Measurements from ENCODE around the gene LRRK1. TPM values are rescaled to one million over a fixed set of nuclear protein-coding genes. Genes with fewer than 3 reads are reported as not detected.

The LRRK1 gene
- total and polyA plus RNA-seq, 2 of the 13 experiments (the other 11 are each of a cell fraction or from before 2014, with no cell fraction given) = 0.13 to 1.2 TPM

DNA sequence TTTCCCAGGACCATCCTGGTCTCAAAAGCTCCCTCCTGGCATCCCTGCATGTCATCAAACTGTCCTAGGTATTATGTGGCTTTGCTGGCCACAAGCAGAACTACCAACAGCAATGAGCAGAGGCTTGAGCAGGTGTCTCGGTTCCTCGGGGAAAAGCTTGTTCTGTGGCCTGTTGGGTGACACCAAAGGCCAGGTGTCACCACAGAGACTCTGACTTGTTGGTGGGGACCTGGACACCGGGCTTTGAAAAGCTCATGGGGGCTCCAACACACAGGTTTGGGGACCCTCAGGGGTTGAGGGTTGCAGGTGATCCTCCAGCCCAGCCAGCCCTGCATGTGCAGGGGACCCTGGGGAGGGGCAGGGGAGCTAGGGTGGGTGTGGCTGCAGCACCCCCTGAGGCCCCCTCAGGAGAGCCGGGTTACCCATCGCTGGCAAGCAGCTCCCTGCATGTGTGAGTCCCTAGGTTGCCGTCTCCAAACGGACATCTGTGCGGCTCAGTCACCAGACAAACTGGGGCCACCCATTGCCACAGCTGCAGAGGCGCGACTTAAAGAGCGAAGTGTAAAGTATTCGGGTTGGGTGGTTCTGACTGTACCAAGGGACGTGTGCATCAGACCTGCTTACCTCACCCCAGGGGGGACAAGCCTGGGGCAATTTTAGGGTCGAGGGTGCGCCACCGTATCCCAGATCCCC lies 192.6 kb downstream of the LRRK1 start (continued):
- TF ChIP-seq NFATC3 (CRISPR knock-in tag; IDR thresholded peaks at IDR 0.05) (no peak), AGO2 (optimal IDR thresholded peaks at IDR 0.05; ENCODE audit: low read depth, low read length) (no peak), NFIB (CRISPR knock-in tag; IDR thresholded peaks at IDR 0.05; ENCODE audit: borderline replicate concordance) (no peak), MYNN (CRISPR knock-in tag; IDR thresholded peaks at IDR 0.05; ENCODE audit: low read depth) (no peak)

DNA sequence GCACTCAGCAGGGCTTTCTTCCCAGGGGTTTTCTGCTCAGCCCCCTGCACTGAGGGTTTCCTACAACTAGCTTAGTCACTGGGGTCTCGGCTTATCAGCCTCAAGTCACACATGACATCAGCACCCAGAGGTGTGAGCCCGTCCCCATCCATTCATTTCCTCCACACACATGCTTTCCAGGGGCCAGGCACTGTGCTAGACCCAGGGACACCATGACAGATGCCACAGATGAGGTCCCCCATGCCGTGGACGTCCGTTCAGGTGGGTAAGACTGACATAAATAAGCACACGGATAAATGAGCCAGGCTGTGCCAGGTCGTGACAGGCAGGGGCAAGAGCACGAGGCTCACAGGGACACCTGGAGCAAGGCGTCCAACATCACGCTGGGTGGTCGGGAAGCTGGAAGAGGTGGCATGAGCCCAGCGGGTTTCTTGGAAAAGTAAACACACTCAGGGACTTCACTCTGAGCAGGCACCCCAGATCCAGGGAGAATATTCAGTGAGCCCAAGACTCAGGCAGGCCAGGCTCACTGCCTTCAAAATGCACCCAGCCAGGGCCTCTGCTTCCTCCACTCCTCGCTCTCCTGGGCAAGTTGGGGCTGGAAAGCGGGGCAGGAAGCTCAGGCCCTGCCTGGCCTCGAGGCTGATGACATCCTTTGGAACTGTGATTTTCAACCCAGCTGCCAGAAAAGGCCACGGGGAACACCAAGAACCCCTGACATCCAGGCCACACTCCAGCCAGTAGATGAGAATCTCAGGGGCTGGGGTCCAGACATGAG lies 193.4 kb downstream of the LRRK1 start:
- Histone ChIP-seq H3K27ac (ENCODE audit: extremely low read length, insufficient read depth, low read length) (no peak overlapping the region), H3K4me2 (ENCODE audit: low read depth, low read length) (no peak overlapping the region), H3K4me3 (replicated peaks in 1 of 3; ENCODE audit: insufficient read depth in 1 of 3, low read depth in 2 of 3, low read length in 3 of 3) (no peak overlapping the region), H3K9ac (ENCODE audit: insufficient read depth, low read depth, low read length) (no peak overlapping the region), H3K9me3 (ENCODE audit: low read length) (no peaks in the 10 kb centered on the region), H2AFZ (ENCODE audit: low read length) (no peak overlapping the region), H4K20me1 (ENCODE audit: insufficient read depth, low read length) (no peaks in the 10 kb centered on the region), H3K36me3 (replicated peaks in 1 of 2; ENCODE audit: control insufficient read depth in 1 of 2, insufficient read depth in 2 of 2, low read length in 2 of 2) (no peaks in the 10 kb centered on the region), H3K79me2 (ENCODE audit: insufficient read depth, low read length) (no peaks in the 10 kb centered on the region), H3K27me3 (ENCODE audit: control insufficient read depth in 1 of 2, insufficient read depth in 2 of 2, low read length in 2 of 2) (peaks cover 12 to 65% of the 10 kb centered on the region in 2 experiments), H3K4me1 (ENCODE audit: insufficient read depth, low read length) (peaks cover 26% of the 10 kb centered on the region)
- intact Hi-C loops (cut with micrococcal nuclease; ENCODE audit: unreplicated experiment) = no loop called here
- no TSS peak for BruUV-seq (replicated peaks)
- DNase-seq (ENCODE audit: low spot score) (no peak), FAIRE-seq (no peak), ATAC-seq (no peak)
- ChIA-PET POLR2A (no interaction called here), CTCF (ENCODE audit: low intra/inter-chr PET ratio, low total read pairs) (no interaction called here)
- in situ Hi-C loops (cut with HindIII; ENCODE audit: extremely low pct_ligation_motif_present, low pct_unique_long_range_greater_than_20kb) = no loop called here
- 39% methylated on average over 11 of the region's 16 CpGs for WGBS (ENCODE audit: low lambda C conversion rate)
- TF ChIP-seq POLR2AphosphoS2 (IDR thresholded peaks at IDR 0.05; ENCODE audit: low read depth, low read length) (no peak), U2AF1 (optimal IDR thresholded peaks at IDR 0.05; ENCODE audit: low read depth, low read length) (no peak), ZNF280B (CRISPR knock-in tag; IDR thresholded peaks at IDR 0.05; ENCODE audit: borderline replicate concordance) (no peak), ZSCAN29 (CRISPR knock-in tag; conservative IDR thresholded peaks at IDR 0.05) (no peak), ZNF768 (CRISPR knock-in tag; IDR thresholded peaks at IDR 0.05) (no peak), HMGXB4 (CRISPR knock-in tag; IDR thresholded peaks at IDR 0.05; ENCODE audit: borderline replicate concordance in 1 of 2, low read depth in 1 of 2) (no peak)
